ENCODE results near the gene GNAQ.

GNAQ gene

DNA sequence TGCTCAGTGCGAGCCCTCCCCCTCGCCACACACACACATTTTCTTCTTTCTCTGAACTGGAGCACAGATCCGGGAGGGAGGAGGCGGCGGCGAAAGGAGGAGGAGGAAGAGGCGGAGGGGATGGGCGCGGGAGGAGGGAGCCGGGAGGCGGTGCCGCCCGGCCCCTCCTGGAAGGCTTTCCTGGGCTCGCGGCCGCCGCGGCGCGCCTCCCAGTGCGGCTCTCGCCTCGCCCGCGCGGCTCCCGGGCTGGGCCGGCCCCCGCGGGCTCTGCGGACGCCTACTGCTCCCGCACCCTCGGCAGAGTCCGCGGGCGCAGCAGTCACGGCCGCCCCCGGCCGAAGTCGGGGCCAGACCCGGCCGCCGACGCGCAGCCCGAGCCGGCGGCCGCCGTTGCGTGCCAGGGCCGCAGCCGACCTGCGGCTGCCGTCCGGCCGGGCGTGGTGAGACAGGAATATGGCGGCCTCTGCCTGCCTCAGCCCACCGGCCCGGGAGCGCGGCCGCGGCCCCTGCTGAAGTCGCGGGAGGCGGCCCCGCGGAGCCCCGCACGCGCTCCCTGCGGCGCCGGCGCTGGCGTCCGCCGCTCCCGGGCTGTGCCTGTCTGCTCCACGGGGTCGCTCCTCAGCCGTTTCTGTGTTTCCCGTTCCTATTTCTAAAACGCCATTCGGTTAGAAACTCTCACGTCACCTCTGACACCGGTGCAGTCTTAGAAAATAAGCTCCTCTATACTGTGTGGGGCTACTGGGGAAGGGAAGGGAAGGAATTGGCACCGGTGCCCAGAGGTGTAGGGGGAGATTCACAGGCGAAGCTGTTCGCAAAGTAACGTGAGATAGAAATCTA is 500 bp upstream of the GNAQ start:
- in situ Hi-C loops (cut with MboI; ENCODE audit: low sequenced_read_pairs) = no loop called here

DNA sequence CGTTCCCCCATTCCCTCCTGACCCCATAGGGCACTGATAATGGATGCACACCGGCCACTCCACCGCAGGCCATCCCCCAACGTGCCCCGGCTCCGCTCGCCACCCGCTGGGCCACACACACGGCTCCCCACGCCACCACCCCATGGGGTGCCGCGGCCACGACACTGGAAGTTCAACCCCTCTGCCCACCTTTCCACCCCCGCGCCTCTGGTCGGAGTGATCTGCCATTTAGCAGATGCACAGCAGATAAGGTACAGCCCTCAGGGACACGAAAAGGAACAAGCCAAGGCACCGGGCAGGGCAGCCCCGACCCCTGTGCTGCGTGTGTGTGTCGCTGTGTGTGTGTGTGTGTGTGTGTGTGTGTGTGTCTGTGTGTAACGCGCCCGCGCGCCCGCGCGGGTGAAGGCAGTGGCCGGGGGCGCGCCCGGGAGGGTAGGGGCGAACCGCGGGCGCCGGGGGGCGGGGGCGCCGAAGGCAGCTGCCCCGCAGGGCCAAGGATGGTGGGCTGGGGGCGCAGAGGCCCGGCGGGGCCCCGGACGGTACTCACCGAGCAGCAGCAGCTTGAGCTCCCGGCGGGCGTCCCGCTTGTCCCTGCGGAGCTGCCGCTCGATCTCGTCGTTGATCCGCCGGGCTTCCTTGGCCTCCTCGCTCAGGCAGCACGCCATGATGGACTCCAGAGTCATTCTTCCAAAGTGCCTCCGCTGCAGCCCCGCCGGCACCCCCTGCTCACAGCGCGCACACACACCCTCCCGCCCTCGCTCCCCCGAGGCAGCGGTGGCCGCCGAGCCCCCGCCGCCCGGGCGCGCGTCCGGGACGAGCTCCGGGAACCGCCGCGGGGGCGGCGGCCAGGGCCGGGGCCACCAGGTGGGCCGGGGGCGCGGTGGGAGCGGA is 813 bp downstream of the GNAQ start:
- in situ Hi-C loops (cut with MboI; ENCODE audit: low sequenced_read_pairs) = no loop called here

DNA sequence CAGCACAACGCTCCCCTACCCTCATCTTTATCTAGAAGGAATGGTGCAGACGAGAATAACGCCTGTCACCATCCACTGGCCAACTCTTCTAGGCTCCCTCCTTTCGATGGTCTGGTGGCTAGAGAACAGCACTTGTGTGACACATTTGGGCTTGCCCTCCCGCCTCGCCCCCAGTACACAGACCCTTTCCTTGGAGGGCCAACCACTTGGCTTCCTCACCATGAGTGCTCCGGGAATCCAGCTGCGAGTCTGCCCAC is 1.4 kb downstream of the GNAQ start:
- in situ Hi-C loops (cut with MboI; ENCODE audit: low sequenced_read_pairs) = no loop called here

GRCh38 chr9:78029551-78030295 is 1.9 kb downstream of the GNAQ start:
- in situ Hi-C loops (cut with MboI; ENCODE audit: low sequenced_read_pairs) = no loop called here

GRCh38 chr9:78028926-78029325 is 2.7 kb downstream of the GNAQ start:
- in situ Hi-C loops (cut with MboI; ENCODE audit: low sequenced_read_pairs) = no loop called here

DNA sequence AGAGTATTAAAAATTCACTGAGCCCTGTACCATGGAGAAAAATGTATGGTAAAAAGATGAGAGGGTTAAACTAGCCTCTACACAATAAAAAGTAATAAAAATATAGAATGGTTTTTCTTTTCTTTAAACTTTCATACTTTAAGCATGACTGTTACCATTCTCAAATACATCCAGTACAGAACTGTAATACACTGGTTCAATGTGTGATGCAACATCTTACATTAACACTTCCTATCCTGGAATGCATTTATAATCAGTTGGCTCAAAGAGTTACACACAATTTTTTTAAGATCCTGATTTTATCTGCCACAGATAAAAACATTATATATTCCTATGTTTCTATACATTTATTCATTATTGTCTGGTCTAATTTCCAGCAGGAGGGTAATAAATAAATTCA is 4.7 kb downstream of the GNAQ start:
- in situ Hi-C loops (cut with MboI; ENCODE audit: low sequenced_read_pairs) = no loop called here

GRCh38 chr9:78026416-78026815 is 5.2 kb downstream of the GNAQ start:
- in situ Hi-C loops (cut with MboI; ENCODE audit: low sequenced_read_pairs) = no loop called here

DNA sequence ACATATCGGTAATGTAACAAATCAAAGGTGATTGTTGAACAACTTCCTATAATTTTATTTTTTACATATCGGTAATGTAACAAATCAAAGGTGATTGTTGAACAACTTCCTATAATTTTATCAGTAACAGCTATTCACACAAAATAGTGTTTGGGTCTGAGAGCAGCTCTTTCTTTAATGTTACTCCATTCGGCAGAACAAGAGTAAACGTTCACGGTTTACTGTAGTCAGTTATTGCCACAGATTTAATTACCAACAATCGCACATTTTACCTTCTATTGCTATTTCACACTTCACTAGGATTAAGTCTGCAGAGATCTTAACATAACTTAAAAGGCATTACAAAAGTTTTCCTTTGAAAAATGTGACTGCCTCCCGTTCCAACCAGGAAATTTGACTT is 6.4 kb downstream of the GNAQ start:
- in situ Hi-C loops (cut with MboI; ENCODE audit: low sequenced_read_pairs) = no loop called here

- in situ Hi-C loops (cut with MboI; ENCODE audit: low sequenced_read_pairs) = no loop called here
Measured at GRCh38 chr9:78023003-78023741, 8.4 kb downstream of the GNAQ start.

DNA sequence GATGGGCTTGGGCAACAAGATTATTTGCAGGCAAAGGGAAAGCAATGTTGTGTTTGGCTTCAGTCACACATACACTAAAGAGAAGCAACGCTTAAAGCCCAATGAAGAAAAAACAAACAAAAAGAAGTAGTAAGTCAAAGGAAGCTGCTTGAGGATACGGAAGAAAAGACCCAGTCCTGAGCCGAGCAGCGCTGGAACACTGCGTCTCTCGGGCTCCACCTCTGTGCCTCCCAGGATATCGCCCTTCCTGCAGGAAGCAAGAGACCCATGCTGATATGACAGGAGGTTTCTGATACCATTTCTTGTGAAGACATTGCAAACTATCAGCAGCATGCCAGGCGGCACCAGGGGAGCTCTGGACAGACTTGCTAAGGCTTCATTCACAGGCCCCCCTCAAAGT is 9.9 kb downstream of the GNAQ start:
- in situ Hi-C loops (cut with MboI; ENCODE audit: low sequenced_read_pairs) = no loop called here

- in situ Hi-C loops (cut with MboI; ENCODE audit: low sequenced_read_pairs) = no loop called here
Measured at GRCh38 chr9:78017190-78017693, 14.4 kb downstream of the GNAQ start.

GRCh38 chr9:78015241-78015640 is 16.4 kb downstream of the GNAQ start:
- in situ Hi-C loops (cut with MboI; ENCODE audit: low sequenced_read_pairs) = no loop called here

GRCh38 chr9:78014776-78015175 is 16.8 kb downstream of the GNAQ start:
- in situ Hi-C loops (cut with MboI; ENCODE audit: low sequenced_read_pairs) = no loop called here

DNA sequence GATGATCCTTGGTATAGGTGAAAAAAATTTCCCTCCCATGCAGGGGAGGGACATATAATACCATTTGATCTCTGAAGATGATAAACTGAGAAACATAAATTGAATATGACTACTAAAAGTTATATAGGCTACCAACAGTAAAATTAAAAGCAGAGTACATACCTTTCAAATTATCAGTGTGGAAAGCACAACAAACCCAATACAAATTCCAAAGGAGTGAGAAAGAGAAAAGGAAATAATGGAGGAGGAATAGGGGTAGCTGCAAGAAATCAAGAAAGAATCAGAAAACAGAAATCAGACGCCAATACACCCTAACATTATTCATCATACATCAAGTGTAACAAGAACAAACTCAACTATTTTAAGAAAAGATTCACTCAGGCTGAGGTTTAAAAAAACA is 17.7 kb downstream of the GNAQ start:
- in situ Hi-C loops (cut with MboI; ENCODE audit: low sequenced_read_pairs) = no loop called here

DNA sequence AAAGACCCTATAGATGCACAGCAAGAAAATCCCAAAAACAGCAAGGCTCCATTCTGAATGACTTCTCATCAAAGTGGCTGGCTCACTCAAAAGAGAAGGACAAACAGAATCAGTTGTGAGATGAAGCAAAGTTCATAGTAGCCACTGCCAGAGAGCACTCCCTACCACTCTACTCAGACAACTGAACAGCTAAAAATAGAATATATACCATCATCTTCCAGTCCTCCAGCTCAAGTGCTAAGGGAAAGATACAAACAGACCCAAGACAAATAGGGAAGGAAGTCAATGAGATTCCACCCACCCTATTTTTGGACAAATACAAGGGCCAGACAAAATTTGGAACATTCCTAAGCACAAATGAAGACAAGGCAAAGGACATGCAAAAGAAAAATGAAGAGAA is 20.6 kb downstream of the GNAQ start:
- in situ Hi-C loops (cut with MboI; ENCODE audit: low sequenced_read_pairs) = no loop called here

DNA sequence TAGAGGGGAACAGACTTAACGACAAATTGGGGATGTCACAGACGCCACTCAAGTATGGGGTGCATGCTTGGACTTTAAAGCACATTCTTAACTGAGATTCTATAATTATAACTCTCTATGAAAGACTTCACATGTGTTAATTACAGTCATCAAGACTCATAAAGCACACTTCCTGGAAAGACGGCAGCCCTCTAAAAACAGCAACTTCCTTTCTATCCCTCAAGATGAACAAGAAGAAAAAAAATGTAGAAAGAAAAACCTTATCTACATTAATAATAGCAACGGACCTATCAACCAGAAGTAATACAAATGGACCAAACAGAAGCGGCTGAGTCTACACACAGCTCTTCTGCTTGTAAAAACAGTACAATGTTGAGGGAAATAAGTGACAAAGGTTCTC is 21.2 kb downstream of the GNAQ start:
- in situ Hi-C loops (cut with MboI; ENCODE audit: low sequenced_read_pairs) = no loop called here

DNA sequence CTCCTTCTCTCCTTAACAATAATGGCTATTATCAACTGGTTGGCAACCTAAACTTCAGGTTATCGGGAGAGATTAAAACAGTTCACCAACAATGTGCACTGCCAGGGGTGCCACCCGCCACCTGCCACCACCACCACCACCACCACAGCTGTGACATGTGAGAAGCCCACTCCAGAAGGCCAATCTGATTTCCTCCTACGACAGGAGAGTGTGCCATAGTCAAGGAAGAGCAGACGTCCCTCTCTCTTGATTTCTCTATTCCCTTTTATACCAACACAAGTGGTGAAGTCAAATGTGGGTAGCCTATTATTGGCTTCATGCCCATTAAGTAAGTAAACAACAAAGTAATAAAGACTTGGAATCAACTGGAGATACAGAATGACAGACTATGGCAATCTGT is 22.4 kb downstream of the GNAQ start:
- in situ Hi-C loops (cut with MboI; ENCODE audit: low sequenced_read_pairs) = no loop called here

- in situ Hi-C loops (cut with MboI; ENCODE audit: low sequenced_read_pairs) = no loop called here
Measured at GRCh38 chr9:78006734-78007133, 24.9 kb downstream of the GNAQ start.

- in situ Hi-C loops (cut with MboI; ENCODE audit: low sequenced_read_pairs) = no loop called here
Measured at GRCh38 chr9:78005231-78006002, 26.2 kb downstream of the GNAQ start.

All from hTERT RPE-1 (cell line).